Stimulated activated CD8-positive, alpha-beta memory T cell treated with anti-CD3 and anti-CD28 coated beads, Interleukin-15, amount 100 ng/mL, for 24 hours (primary cell): ENCODE results near the gene COMMD1.
A peak's percentile ranks its signal among the peaks of the same experiment; 100 is the strongest.
"Not testable (repeated sequence)": the region's sequence is repeated elsewhere in the genome, so short reads cannot be mapped to it uniquely, and the experiment has no call there.

Experiments used
- DNase-seq: peaks from one replicate; pipeline ENCODE4 v3.0.0-alpha.2; 2020; ENCODE audit warnings: low read depth

Gene COMMD1

DNA sequence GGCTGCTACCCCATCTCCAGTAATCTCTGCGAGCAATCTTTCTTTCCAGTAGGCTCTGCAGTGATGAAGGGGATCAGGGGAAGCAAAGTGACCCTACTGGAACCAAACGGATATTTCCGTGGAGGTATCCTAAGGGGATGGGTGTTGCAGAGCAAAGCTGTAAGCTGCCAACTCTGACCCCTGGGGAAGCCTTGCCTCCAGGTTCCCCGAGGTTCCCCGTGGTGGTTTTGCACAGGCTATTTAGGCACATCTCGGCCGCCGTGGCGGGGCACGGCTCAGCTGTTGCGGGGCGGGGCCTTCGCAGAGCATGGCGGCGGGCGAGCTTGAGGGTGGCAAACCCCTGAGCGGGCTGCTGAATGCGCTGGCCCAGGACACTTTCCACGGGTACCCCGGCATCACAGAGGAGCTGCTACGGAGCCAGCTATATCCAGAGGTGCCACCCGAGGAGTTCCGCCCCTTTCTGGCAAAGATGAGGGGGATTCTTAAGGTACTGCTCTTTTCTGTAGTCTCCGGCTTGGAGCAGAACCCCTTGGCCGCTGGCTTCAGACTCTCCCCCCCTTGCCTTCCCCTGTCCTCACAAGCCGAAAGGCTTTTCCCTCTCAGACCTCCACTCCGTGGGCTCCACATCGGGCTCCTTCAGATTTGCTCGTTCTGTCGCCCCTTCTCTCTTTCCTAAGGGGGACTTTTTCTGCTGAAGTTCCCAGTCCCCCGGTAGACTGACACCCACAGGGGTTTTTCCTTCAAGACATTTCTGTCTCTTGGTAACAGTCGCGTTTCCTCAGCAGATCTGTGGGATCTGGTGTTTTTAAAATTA, at the start of gene COMMD1:
Gene COMMD1 (plus strand): TSS at position 303 of the 814 bp plus-strand sequence. CDS start 5 bp downstream, at position 308.
- peak; percentile 66 for DNase-seq

DNA sequence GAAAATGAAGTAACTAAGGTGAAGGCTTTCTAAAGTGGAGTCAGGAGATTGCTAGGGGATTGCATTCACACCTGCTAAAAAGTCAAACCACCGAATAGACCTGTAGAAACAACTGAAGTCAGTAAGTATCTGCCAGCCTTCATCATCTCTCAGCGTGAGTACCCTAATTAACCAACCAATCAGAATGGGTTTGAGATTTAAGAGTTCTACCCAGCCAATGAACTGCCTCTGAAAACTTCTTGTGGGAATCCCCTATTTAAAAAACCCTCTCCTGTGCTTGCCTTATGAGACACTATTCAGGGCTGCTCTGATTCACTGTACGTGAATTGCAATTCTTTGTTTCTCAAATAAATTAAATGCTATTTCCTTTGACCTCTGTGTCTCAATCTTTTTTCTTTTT, 48.2 kb upstream of the COMMD1 start:
- no peak for DNase-seq

DNA sequence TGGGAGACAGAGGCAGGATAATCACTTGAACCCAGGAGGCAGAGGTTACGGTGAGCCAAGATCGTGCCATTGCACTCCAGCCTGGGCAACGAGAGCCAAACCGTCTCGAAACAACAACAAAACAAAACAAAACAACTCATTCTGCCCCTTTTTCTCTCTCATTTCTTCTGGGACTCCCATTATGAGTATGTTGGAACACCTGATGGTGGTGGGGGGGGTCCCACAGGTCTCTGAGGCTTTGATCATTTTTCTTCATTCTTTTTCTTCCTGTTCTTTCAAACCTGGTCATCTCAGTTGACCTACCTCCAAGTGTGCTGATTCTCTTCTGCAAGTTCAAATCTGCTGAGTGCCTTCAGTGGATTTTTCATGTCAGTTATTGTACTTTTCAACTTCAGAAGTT, 43.4 kb upstream of the COMMD1 start:
- no peak for DNase-seq

DNA sequence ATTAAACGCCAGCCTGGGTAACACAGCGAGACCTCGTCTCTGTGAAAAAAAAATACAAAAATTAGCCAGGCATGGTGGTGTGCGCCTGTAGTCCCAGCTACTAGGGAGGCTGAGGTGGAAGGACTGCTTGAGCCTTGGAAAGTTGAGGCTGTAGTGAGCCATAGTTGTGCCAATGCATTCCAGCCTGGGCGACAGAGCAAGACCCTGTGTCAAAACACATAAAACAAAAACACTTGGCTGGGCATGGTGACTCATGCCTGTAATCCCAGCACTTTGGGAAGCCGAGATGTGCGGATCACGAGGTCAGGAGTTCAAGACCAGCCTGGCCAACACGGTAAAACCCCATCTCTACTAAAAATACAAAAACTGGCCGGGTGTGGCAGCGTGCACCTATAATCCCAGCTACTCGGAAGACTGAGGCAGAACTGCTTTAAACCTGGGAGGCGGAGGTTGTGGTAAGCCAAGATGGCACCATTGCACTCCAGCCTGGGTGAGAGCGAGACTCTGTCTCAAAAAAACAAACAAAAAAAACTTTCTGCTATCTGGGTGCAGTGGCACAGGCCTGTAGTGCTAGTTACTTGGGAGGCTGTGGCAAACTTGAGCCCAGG, 38.9 kb upstream of the COMMD1 start:
- DNase-seq: not testable (repeated sequence)

DNA sequence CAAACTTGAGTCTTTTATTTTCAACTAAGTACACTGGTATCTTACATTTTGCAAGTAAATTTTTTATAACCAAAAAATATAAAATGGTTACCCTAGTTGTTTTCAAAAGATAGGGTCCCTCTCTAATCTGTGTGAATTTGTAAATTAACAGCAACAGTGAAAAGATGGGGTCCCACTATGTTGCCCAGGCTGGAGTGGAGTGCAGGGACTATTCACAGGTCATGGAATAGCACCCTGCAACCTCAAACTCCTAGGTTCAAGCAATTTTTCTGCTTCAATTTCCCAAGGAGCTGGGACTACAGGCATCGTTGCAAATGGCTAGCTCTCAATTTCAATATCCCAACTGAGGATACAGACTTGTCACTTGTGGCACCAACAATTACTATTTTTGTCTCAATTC, 29.1 kb upstream of the COMMD1 start:
- DNase-seq: no peak

DNA sequence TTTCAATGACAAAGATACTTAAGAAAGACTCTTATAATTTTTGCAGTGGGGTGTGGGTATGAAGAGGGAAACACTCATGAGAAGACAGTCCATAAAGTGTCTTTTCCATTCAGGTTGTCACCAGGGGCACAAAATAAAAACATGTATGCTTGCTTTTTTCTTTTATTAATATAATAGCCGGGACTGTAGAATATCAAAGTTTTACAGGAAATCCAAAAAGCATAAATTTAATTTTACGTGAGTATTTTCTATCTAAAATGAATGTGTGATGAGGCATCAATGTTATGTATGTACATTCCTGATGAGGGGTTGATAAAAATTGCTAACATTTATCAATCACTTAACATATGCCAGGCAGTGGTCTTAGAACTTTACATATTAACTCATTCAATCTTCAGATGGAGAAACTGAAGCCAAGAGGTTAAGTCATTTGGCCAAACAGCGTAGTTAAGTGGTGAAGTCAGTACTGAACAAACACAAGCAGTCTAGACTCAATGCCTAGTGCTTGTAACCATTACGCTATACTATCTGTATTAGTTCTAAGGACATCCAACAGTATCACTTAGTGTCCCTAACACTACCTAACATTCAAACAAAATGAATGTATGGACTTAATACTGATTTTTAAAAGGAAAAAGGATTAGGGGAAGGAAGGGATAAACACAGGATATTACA, 27.8 kb upstream of the COMMD1 start:
- DNase-seq: no peak

DNA sequence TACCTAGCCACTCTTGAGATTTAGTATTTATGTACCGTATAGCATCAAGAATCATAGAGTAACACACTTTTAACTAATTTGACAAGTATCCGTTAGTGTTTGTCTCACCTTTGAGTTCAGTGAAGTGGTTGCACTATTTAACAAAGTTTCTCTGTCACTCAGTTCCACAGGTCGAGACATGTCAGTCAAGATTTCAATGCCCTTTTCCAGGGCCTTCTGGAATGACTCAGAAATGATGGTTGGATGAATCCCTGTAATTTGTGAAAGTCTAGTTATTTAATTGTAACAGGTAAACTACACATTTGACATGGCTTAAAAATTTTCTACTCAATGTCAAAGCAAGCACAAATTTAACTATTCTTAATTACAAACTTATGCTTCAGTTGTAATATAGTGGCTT, 26.7 kb upstream of the COMMD1 start:
- no peak for DNase-seq

DNA sequence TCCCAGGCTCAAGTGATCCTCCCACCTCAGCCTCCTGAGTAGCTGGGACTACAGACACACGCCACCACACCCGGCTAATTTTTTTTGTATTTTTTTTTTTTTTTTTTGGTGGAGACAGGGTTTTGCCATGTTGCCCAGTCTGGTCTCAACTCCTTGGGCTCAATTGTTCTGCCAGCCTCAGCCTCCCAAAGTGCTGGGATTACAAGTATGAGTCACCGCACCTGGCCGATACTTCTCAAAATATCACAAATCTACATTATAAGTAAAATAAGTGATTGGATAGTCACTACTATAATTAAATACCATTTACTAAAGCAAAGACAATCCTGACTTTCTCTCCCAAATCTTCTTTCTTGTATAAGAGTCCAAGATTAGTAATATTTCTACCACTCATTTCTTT, 26.1 kb upstream of the COMMD1 start:
- not testable (repeated sequence) for DNase-seq

DNA sequence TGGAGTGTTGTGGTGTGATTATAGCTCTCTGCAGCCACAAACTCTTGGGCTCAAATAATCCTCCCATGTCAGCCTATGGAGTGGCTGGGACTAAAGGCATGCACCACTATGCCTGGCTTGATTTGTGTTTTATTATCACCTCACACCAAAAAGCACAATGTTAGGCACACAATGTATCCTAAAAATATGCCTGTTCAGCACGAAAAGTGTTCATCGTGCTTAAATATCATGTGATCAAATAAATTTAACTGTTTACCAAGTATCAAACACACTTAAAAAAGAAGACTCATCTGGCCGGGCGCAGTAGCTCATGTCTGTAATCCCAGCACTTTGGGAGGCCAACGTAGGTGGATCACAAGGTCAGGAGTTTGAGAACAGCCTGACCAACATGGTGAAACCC, 22.6 kb upstream of the COMMD1 start:
- no peak for DNase-seq

DNA sequence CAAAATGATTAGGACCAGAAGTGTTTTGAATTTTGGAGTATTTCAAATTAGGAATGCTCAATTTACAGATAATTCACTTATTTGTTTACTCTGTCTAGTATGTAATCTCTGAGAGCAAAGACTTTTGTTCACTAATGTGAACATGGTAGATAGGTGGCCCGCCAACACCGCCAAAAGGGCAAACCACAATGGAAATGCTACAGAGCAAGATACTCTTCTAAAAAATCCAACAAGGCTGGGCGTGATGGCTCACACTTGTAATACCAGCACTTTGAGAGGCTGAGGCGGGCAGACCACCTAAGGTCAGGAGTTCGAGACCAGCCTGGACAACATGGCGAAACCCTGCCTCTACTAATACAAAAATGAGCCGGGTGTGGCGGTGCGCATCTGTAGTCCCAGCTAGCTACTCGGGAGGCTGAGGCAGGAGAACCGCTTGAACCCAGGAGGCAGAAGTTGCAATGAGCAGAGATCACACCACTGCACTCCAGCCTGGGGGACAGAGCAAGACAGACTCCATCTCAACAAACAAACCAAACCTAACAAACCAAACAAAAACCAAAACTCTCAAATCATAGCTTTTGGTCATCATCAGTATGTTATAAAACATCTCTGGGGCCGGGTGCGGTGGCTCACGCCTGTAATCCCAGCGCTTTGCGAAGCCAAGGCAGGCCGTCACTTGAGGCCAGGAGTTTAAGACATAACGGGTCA, 19.4 kb upstream of the COMMD1 start:
- no peak for DNase-seq

DNA sequence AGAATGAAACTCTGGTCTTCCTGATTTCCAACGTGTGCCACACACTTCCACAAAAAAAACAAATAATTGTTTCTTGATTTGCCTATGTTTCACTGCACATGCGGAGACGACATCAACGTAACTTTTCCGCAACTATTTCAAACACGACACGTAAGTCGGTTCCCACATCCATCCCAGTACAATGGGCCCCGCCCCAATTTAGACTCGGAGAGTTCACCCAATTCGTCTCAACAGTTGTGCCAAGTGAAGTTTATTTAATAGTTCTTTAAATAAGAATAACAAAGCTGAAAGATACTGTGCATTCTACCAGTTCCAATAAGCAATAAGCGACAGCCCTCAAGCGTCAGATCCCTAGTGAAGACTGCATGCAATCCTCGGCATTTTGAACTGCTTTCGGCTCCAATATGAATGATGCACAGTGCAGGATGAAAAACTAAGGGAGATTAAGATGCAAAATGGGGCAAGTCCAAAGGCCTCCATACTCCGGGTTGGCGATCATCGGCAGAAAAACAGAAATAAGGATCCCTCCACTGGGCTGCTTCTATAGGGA, 17.7 kb upstream of the COMMD1 start:
- DNase-seq: no peak

DNA sequence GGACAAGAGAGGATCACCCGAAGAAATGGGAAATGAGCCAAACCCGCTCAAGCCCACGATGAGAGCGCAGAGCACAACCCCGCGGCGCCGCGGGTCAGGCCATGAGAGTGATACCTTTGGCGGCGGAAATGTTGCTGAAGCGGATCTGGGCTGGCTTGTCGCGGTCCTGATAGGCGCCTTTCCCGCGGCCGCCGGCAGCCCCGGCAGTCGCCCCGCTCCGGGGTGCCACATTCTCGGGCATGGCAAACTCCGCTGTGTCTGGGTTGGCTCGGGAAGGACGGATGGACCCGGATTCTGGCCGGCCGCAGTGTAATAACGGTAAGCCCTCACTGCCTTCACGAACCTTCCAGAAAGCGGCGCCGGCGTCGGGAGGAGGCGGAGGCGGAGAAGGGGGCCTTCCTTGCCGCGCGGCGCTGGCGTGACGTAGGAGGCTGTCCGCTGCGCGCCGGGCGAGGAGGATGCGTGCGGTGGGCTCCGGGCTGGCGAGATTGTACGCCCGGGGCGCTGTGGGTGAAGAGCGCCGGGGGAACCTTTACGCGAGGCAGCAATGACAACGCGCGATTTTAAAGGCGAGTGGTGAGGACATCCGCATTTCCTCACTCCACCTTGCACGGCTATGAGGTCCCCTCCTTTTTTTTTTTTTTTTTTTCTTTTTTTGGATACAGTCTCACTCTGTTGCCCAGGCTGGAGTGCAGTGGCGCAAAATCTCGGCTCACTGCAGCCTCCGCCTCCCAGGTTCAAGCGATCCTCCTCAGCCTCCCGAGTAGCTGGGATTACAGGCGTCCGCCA, 17.0 kb upstream of the COMMD1 start, which contains the start of gene CCT4:
Gene CCT4 (minus strand): TSS at position 390 of the 789 bp plus-strand sequence. CDS start 149 bp downstream, at position 241.
- DNase-seq: peak; percentile 90

DNA sequence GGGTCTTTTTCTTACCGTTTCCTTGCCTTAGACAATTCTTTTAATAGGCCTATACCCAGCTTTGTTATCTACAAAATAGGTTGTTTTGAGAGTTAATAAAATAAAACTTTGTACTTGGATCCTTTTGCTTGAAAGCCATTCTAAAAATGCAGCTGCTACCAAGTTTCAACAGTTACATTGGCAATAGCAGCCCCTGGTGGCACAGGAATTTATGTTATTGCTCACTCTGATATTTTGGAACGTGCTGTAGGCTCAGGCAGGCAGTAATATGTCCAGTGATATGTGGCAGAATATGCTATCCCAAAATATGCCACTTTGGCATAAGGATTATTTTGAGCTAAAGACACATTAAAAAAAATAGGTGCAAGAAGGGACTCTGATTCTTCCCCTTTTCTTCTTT, 6.7 kb upstream of the COMMD1 start:
- no peak for DNase-seq

DNA sequence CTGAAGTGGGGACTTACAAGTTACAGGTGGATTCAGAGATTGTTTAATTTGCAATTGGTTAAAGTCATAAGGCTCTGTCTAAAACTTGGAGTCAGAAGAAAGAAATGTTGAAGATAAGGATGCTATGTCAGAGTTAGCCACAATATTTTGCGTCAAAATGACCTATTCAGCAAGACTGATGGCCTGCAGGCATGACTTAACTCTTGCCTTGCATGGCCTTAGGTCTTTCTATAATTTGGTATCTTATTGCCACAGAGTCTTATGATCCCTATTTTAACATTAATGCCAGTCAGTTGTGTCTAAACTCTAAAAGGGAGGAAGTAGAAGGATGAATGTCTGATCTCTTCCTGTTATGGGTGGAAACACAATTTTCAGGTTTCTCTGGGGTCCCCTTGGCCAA, 5.2 kb upstream of the COMMD1 start:
- no peak for DNase-seq

DNA sequence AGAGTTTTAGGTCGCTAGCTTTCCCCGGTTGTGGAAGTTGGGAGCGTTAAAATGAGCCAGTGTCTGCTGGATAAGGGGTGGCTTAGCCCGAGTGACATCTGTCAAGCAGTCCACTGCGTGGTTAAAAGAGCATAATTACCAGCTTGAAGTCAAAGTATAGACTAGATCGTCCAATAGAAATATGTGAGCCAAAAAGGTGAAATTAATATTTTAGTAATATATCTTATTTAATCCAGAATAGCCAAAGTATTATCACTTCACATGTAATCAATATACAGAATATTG, 654 bp downstream of the COMMD1 start:
- DNase-seq: no peak

DNA sequence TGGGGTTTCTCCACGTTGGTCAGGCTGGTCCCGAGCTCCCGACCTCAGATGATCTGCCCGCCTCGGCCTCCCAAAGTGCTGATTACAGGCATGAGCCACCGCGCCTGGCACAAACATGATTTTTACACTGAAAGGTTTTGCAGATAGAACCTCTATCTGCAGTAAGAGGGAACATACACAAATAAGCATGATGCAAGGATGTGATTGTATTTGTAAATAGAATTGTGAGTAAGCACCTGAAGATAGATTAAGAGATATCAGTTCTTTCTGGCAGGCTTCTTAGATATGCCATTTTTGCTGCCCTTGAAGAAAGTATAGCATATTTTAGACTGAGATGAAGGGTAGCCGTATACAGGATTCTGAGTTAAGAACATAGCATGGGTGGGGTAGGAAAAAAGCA, 3.6 kb downstream of the COMMD1 start:
- DNase-seq: no peak

DNA sequence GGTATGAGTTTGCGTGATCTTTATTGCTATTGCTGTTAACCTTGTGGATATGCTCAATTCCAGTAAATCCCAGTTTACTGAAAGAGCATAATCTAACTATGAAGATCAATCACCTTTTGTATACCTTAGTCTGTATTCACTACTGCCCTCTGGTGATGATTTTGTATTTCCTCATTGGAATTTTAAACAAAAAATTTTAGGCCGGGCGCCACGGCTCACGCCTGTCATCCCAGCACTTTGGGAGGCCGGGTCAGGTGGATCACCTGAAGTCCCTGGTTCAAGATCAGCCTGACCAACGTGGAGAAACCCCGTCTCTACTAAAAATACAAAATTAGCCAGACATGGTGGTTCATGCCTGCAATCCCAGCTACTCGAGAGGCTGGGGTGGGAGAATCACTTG, 5.1 kb downstream of the COMMD1 start:
- no peak for DNase-seq

DNA sequence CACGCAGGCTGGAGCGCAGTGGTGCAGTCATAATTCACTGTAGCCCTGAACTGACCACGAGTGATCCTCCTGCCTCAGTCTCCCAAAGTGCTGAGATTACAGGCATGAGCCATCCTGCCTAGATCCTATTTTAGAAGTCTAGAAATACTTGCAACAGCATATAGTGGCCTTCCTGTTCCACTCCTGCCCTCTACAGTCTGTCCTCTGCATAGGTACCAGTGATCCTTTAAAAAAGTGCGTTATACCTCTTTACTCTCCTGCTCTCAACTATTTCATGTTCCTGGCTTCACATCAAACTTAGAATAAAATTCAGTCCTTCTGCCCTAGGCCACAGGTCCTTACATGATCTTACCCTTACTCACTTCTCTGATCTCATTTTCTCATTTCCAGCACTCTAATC, 6.0 kb downstream of the COMMD1 start:
- DNase-seq: no peak

DNA sequence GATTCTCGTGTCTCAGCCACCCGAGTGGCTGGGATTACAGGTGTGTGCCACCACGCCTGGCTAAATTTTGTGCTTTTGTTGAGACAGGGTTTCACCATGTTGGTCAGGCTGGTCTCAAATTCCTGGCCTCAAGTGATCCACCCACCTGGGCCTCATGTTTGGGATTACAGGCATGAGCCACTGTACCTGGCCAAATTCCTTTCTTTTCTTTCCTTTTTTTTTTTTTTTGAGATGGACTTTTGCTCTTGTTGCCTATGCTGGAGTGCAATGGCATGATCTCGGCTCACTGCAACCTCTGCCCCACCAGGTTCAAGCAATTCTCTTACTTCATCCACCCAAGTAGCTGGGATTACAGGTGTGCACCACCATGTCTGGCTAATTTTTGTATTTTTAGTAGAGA, 9.3 kb downstream of the COMMD1 start:
- DNase-seq: not testable (repeated sequence)

DNA sequence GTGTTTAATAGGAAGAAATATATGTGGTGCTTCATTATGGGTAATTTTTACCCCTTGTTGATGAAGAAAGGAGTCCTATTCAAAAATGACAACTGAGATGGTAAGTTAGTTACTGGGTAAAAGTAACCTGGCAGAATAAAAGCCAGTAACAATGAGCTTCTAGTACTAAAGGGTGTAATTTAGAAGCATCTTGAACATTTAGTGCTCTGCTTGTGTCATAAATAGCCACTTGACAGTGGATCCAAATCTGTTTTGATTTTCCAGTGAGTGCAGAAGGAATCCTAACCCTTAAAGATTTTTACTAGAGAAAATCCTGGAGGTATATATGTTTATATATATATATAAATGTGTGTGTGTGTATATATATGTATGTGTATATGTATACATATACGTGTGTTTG, 15.1 kb downstream of the COMMD1 start:
- no peak for DNase-seq

DNA sequence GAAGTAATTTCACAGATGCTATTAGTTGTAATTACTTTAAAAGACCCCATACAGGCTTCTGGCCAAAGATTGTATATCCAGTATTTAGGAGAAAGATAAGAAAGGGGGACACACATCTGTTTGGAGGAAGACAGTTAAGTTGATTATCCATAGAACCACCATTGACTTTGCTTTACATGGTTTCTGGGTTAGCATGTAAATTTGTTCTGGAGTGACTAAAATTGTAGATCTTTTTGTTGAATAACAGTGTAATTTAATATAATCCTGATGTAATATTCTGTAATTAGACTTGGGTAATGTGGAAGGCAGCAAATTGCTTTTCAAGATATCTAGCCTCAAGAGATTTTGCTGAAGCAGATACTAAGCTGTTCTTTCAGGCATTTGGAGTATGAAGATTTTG, 17.2 kb downstream of the COMMD1 start:
- no peak for DNase-seq
